Colonic mucosa (tissue), 4 donors: ENCODE measurements around the gene DIP2B. TPM values are rescaled to one million over a fixed set of nuclear protein-coding genes. Genes with fewer than 3 reads are reported as not detected.

ENCODE experiments used
- DNase-seq: peaks from one replicate; pipeline ENCODE4 v3.0.0-alpha.2; 2020
- H3K27ac ChIP-seq: fragments of 200-600 bp; one replicate; pipeline ENCODE4 v1.8.0; 2021
- H3K27me3 ChIP-seq: fragments of 200-600 bp; one replicate; pipeline ENCODE4 v1.8.0; 2021
- H3K36me3 ChIP-seq: fragments of 200-600 bp; one replicate; pipeline ENCODE4 v1.8.0; 2021
- H3K4me1 ChIP-seq: fragments of 200-600 bp; one replicate; pipeline ENCODE4 v1.8.0; 2021; ENCODE audit warnings: mild to moderate bottlenecking
- H3K4me3 ChIP-seq: fragments of 200-600 bp; one replicate; pipeline ENCODE4 v1.8.0; 2021
- H3K9ac ChIP-seq, 2 donors: one replicate each; pipeline ENCODE4 v1.7.0; 2013; ENCODE audit warnings: control low read depth in 2 of 2, low read depth in 2 of 2, low read length in 2 of 2
- H3K9me3 ChIP-seq: fragments of 200-600 bp; one replicate; pipeline ENCODE4 v1.8.0; 2021
- intact Hi-C: fragments of 100-400 bp; cut with DNase I; formaldehyde crosslinking; loops from one replicate; pipeline ENCODE4 v1.14.1; 2022
- total RNA-seq, 2 donors: library from RNA; stranded (reverse); fragmentation: NEBNext Ultra II Directional in 1 of 2; extraction: Animal tissue kit (Norgen Biotek cat#: 25700) in 1 of 2; gene quantifications; one replicate each; pipeline ENCODE4 v1.2.1, GENCODE V29; 2021
- TF ChIP-seq, protein P1 (sequence below): fragments of 200-600 bp; IDR thresholded peaks from one replicate; pipeline ENCODE4 v1.8.0; 2022; ENCODE audit warnings: antibody characterized with exemption, mild to moderate bottlenecking
- donor health status: healthy.
- donor health status: DM: no; HTN: no; CAD: no.
- donor health status: DM: no; HTN: no; CAD: no.

DIP2B gene
- total RNA-seq, 2 donors from 2014 or later = 34.3 to 36.8 TPM

DNA sequence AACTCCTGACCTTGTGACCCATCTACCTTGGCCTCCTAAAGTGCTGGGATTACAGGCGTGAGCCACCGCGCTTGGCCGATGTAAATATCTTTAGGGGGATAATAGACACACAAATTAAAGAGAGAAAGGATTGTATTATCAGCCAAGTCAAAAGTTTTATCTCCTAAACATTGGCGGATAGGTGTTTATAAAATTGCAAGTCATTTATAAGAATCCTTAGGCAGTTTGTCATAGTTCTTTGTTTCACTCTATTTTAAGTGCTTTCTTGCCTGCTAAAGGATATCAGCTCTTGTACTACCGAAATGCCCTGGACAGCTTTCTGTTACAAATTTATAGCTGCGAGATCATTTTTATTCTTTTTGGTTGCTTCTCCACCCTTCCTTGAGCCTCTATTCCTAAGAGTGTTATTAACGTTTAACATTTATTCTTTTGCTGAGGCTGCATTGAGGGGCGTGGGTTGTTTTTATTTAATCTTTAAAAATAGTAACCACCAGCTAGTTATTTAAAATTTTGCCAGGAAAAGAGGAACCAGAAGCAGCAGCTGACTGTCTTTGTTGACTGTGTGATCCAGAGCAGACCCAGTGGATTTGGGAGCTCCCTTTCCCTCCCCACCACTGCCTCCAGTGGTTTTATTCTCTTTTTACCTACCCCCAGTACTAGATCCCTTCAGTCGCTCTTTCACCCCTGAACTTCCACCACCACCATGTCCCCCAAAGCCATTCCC lies 106.4 kb downstream of the DIP2B start:
- no peak for DNase-seq
- Histone ChIP-seq H3K9me3 (no peaks in the 10 kb centered on the region), H3K27me3 (no peaks in the 10 kb centered on the region), H3K4me3 (no peak overlapping the region), H3K4me1 (peaks cover 3% of the 10 kb centered on the region), H3K9ac (no peak overlapping the region), H3K27ac (no peak overlapping the region), H3K36me3 (no peaks in the 10 kb centered on the region)
- TF ChIP-seq, protein P1, sequence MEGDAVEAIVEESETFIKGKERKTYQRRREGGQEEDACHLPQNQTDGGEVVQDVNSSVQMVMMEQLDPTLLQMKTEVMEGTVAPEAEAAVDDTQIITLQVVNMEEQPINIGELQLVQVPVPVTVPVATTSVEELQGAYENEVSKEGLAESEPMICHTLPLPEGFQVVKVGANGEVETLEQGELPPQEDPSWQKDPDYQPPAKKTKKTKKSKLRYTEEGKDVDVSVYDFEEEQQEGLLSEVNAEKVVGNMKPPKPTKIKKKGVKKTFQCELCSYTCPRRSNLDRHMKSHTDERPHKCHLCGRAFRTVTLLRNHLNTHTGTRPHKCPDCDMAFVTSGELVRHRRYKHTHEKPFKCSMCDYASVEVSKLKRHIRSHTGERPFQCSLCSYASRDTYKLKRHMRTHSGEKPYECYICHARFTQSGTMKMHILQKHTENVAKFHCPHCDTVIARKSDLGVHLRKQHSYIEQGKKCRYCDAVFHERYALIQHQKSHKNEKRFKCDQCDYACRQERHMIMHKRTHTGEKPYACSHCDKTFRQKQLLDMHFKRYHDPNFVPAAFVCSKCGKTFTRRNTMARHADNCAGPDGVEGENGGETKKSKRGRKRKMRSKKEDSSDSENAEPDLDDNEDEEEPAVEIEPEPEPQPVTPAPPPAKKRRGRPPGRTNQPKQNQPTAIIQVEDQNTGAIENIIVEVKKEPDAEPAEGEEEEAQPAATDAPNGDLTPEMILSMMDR = no peak
- intact Hi-C loops = no loop called here

DNA sequence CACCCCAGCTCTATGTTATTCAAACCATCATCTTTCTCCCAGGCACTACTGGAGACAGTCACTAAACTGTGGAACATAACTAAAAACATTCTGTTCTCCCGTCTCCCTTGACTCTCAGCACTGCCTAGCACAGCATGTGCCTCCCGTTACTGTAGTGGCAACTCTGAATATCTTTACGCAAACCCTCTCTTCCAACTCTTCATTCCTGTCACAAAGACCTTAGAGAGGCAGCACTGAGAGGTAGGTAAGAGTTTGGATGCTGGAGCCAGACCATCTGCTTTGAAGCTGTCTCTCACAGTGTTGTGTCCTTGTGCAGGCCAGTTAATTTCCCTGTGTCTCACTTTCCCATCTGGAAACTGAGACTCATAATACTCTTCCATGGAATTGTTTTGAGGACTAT lies 108.1 kb downstream of the DIP2B start:
- Histone ChIP-seq H3K9ac (no peak overlapping the region), H3K36me3 (no peaks in the 10 kb centered on the region), H3K27me3 (no peaks in the 10 kb centered on the region), H3K4me1 (no peaks in the 10 kb centered on the region), H3K27ac (no peak overlapping the region), H3K4me3 (no peak overlapping the region), H3K9me3 (no peaks in the 10 kb centered on the region)
- TF ChIP-seq, protein P1 = no peak
- intact Hi-C loops = no loop called here
- DNase-seq = no peak

DNA sequence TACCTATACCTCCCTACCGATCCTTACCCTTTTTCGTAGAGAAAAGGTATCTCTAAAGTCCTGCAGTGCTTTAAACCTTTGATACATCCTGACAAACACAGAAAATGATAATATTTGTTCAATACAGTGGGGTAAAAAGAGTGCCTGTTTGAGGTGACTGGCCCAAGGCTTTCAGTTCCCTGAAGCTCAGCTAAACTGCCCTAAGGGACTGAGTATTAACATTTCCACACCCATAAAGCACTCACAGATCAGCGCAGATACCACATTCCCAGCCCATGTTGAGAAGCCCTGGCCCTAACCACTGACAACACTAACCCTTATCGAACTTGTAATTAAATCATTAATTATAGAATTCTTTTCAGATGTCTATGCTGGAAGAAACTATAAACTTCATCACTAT lies 108.7 kb downstream of the DIP2B start:
- DNase-seq = no peak
- intact Hi-C loops = no loop called here
- H3K27ac ChIP-seq = no peak overlapping the region
- H3K4me3 ChIP-seq = no peak overlapping the region
- no peaks in the 10 kb centered on the region for H3K36me3 ChIP-seq
- TF ChIP-seq, protein P1 = no peak
- no peaks in the 10 kb centered on the region for H3K9me3 ChIP-seq
- H3K27me3 ChIP-seq = no peaks in the 10 kb centered on the region
- no peak overlapping the region for H3K9ac ChIP-seq
- H3K4me1 ChIP-seq = peaks cover 2% of the 10 kb centered on the region

DNA sequence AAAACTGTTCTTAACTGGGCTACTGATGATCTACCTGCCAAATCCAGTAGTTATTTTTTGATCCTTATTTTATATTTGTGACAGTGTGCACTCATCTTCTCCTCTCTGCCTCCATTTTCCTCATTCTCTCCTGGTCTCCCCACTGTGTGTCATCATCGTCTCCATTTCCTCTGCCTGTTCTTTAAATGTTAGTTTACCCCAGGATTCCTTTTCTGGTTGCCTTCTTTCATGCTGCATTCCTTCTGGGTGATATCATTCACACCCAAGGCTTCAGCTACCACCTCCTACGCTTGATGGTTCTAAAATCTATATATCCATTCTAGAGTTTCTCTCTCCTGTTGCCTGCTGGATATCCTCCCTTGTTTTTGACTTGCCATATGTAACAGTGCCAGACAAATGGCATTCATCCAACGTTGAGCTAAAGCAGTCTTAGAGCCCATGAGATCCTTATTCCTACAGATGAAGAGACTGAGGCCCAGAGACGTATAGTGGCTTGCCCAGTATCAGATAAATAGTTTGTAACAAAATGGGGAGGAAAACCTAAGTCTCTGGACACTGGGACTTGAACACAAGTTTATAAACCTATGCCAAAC lies 109.5 kb downstream of the DIP2B start:
- no peak overlapping the region for H3K27ac ChIP-seq

DNA sequence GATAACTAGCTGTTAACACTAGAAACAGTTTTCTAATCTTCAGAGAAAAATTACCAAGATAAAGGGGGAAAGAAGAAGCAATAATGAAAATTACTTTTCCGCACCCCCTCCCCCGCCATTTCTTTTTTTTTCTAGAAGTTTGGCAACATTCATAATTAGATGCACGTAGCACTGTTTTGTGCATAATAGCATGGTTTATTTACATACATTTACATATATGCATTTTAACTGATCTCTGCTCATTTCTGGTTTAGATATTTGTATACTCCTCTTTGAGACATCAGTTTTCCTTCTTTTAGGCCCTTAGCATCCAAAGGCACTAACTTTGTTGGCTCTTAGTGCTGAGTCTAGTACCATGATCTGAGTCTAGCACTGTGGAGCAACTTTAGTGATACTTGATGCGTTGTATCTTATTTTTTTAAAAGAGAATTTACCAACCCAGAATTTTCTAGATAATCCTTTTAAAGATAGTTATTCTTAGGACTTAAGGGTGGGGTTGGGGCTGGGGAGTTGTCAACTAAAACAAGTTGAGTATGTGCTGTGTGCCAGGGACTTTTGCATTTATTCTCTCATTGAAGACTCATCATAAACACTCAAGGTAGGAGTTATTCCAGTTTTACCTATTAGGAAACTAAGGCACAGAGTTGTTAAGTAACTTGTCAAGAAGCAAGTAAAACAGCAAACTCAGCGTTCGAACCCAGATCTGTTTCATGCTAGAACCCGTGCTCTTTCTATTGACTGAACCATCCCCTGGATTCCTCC lies 110.5 kb downstream of the DIP2B start:
- no peaks in the 10 kb centered on the region for H3K9me3 ChIP-seq
- no peaks in the 10 kb centered on the region for H3K27me3 ChIP-seq
- no peak for DNase-seq
- intact Hi-C loops = no loop called here
- no peak overlapping the region for H3K9ac ChIP-seq
- H3K4me3 ChIP-seq = no peak overlapping the region
- H3K4me1 ChIP-seq = peaks cover 15% of the 10 kb centered on the region
- TF ChIP-seq, protein P1 = no peak
- no peaks in the 10 kb centered on the region for H3K36me3 ChIP-seq
- no peak overlapping the region for H3K27ac ChIP-seq

More for the DNA sequence above, 109.5 kb downstream of the DIP2B start:
- TF ChIP-seq, protein P1 = no peak
- H3K9ac ChIP-seq = no peak overlapping the region
- H3K4me3 ChIP-seq = no peak overlapping the region
- H3K27me3 ChIP-seq = no peaks in the 10 kb centered on the region
- no peaks in the 10 kb centered on the region for H3K9me3 ChIP-seq
- H3K36me3 ChIP-seq = no peaks in the 10 kb centered on the region
- DNase-seq = no peak
- intact Hi-C loops = no loop called here
- H3K4me1 ChIP-seq = peaks cover 4% of the 10 kb centered on the region
